Transverse colon (tissue), 3 donors: ENCODE data around the gene GJB5.

Source experiments
- POLR2A ChIP-seq: fragments of 450-650 bp; IDR thresholded peaks from one replicate; pipeline ENCODE4 v1.6.1; 2016; ENCODE audit warnings: antibody characterized with exemption, mild to moderate bottlenecking, moderate library complexity
- POLR2AphosphoS5 ChIP-seq, 3 donors: sonication (generic); formaldehyde crosslinking; IDR thresholded peaks; one replicate each; pipeline ENCODE4 v1.6.1; 2016; ENCODE audit warnings: antibody characterized with exemption in 3 of 3

DNA sequence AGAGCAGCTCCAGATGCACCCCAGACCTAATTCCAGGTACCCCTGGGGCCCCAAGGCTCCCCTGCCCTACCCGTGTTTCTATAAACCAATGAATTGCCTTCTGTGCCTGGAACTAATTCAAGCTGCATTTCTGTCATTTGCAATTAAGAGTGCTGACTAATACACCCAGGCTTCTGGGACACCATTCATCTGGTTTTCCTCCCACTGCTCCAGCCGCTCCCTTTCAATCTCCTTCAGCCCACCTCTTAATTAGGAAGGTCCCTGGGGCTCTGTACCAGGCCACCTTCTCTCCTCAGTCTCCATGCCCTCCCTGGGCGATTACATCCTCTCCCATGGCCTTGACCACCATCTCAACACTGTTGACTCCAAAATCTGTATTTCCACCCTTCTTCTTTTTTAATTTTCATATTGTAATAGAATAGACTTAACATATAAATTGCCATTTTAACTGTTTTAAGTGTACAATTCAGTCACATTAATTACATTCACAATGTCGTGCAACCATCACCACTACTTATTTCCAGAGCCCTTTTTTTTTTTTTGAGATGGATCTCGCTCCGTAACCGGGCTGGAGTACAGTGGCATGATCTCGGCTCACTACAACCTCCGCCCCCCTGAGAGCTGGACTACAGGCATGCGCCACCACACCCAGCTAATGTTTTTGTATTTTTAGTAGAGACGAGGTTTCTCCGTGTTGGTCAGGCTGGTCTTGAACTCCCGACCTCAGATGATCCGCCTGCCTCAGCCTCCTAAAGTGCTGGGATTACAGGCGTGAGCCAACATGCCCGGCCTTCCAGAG, 16.9 kb downstream of the GJB5 start:
- TF ChIP-seq POLR2AphosphoS5 (IDR thresholded peaks at IDR 0.05) (no peak), POLR2A (no peak)
